Testis (tissue), 2 donors: ENCODE results near the gene AGR3.

Experiments
- CTCF ChIP-seq, 3 experiments: fragments of 450-650 bp in 2 of 3; fragments of 200-600 bp in 1 of 3; sonication (generic) in 1 of 3; IDR thresholded peaks; one replicate each; pipeline ENCODE4 v1.5.1; 2016 to 2019; ENCODE audit warnings: antibody characterized with exemption in 3 of 3, mild to moderate bottlenecking in 2 of 3, moderate library complexity in 1 of 3
- POLR2A ChIP-seq: fragments of 450-650 bp; IDR thresholded peaks from one replicate; pipeline ENCODE4 v1.6.1; 2017; ENCODE audit warnings: antibody characterized with exemption, mild to moderate bottlenecking, moderate library complexity

- no peak for TF ChIP-seq POLR2A
- no peak for TF ChIP-seq CTCF (IDR thresholded peaks at IDR 0.05)
Measured at GRCh38 chr7:16912540-16912939, 30.8 kb upstream of the AGR3 start.
